Activated CD4-positive, alpha-beta memory T cell treated with anti-CD3 and anti-CD28 coated beads, Interleukin-2, amount 10 ng/mL, durations not matched to agents 7 days and 5 days (primary cell): ENCODE measurements around the gene STX1A. TPM values are rescaled to one million over a fixed set of nuclear protein-coding genes. Genes with fewer than 3 reads are reported as not detected.
"Not testable (repeated sequence)": the region's sequence is repeated elsewhere in the genome, so short reads cannot be mapped to it uniquely, and the experiment has no call there.

ENCODE experiments used
- CTCF ChIA-PET: fragments of 350-600 bp; sonication (Branson Sonifier 250); formaldehyde crosslinking; loops from one replicate; lab custom pipeline; 2021; ENCODE audit warnings: antibody characterized with exemption, inconsistent platforms; lab: Charles Lee
- POLR2A ChIA-PET: fragments of 350-600 bp; sonication (Branson Sonifier 250); formaldehyde crosslinking; loops from one replicate; lab custom pipeline; 2021; ENCODE audit warnings: antibody characterized with exemption; lab: Charles Lee
- DNase-seq: peaks from one replicate; pipeline ENCODE4 v3.0.0-alpha.2; 2020
- H3K27ac Mint-ChIP-seq: one replicate; pipeline ENCODE4 v1.8.0; 2021; ENCODE audit warnings: mild to moderate bottlenecking, mixed read lengths
- H3K27me3 Mint-ChIP-seq: one replicate; pipeline ENCODE4 v1.8.0; 2021; ENCODE audit warnings: mixed read lengths
- H3K36me3 Mint-ChIP-seq: one replicate; pipeline ENCODE4 v1.8.0; 2021; ENCODE audit warnings: low read depth, mixed read lengths
- H3K4me1 Mint-ChIP-seq: one replicate; pipeline ENCODE4 v1.8.0; 2021; ENCODE audit warnings: mixed read lengths
- H3K4me3 Mint-ChIP-seq: one replicate; pipeline ENCODE4 v1.8.0; 2021; ENCODE audit warnings: mild to moderate bottlenecking, mixed read lengths
- H3K9me3 Mint-ChIP-seq: one replicate; pipeline ENCODE4 v1.8.0; 2021; ENCODE audit warnings: mixed read lengths
- total RNA-seq, 2 experiments: library from RNA; stranded (reverse); gene quantifications; one replicate each; pipeline ENCODE4 v1.2.3, GENCODE V29; 2021

The STX1A gene
- total RNA-seq, 2 experiments from 2014 or later = 27.9 to 30.7 TPM

- ChIA-PET CTCF (interaction anchor here (0.6 to 2.3 kb wide), 5 partner anchors 9 to 349 kb away, joined by 3 to 10 read pairs (median 3); no protein-coding TSS in a partner anchor), POLR2A (interaction anchor here (0.6 to 2.2 kb wide), 4 partner anchors 10 to 258 kb away, joined by 3 to 11 read pairs (median 4); partner anchors contain the start of gene ABHD11)
- no peak overlapping the region for H3K27ac Mint-ChIP-seq
- no peaks in the 10 kb centered on the region for H3K9me3 Mint-ChIP-seq
- no peak for DNase-seq
- H3K36me3 Mint-ChIP-seq = peaks cover 13% of the 10 kb centered on the region
- peaks cover 9% of the 10 kb centered on the region for H3K27me3 Mint-ChIP-seq
- H3K4me3 Mint-ChIP-seq = no peak overlapping the region
- H3K4me1 Mint-ChIP-seq = peaks cover 45% of the 10 kb centered on the region
These were observed 3.1 kb downstream of the STX1A start for GRCh38 chr7:73716318-73716890.

GRCh38 chr7:73715648-73716317 lies 3.7 kb downstream of the STX1A start:
- Mint-ChIP-seq H3K9me3 (no peaks in the 10 kb centered on the region), H3K27me3 (peaks cover 7% of the 10 kb centered on the region), H3K36me3 (peaks cover 13% of the 10 kb centered on the region), H3K4me3 (no peak overlapping the region), H3K4me1 (peaks cover 45% of the 10 kb centered on the region), H3K27ac (no peak overlapping the region)
- ChIA-PET POLR2A (interaction anchor here (0.6 to 1.1 kb wide), 3 partner anchors 10 to 257 kb away, joined by 3 read pairs; no protein-coding TSS in a partner anchor), CTCF (interaction anchor here (0.8 to 1.2 kb wide), 3 partner anchors 10 to 109 kb away, joined by 3 to 5 read pairs (median 4); no protein-coding TSS in a partner anchor)
- peak; percentile 52 for DNase-seq

GRCh38 chr7:73713319-73713718 lies 6.2 kb downstream of the STX1A start:
- not testable (repeated sequence) for H3K27ac Mint-ChIP-seq, DNase-seq

GRCh38 chr7:73712773-73713172 lies 6.7 kb downstream of the STX1A start:
- ChIA-PET CTCF (interaction anchor here (2.3 kb wide), 1 partner anchor 106 kb away, joined by 7 read pairs; no protein-coding TSS in a partner anchor), POLR2A (interaction anchor here (2.4 kb wide), 1 partner anchor 15 kb away, joined by 7 read pairs; no protein-coding TSS in a partner anchor)
- peaks cover 2% of the 10 kb centered on the region for H3K27me3 Mint-ChIP-seq
- H3K36me3 Mint-ChIP-seq = peaks cover 13% of the 10 kb centered on the region
- H3K4me3 Mint-ChIP-seq = no peak overlapping the region
- no peak for DNase-seq
- peaks cover 34% of the 10 kb centered on the region for H3K4me1 Mint-ChIP-seq
- H3K27ac Mint-ChIP-seq = no peak overlapping the region
- no peaks in the 10 kb centered on the region for H3K9me3 Mint-ChIP-seq

More at GRCh38 chr7:73713319-73713718, 6.2 kb downstream of the STX1A start:
- H3K4me1 Mint-ChIP-seq = peaks cover 39% of the 10 kb centered on the region
- CTCF ChIA-PET = interaction anchor here (0.6 to 2.3 kb wide), 3 partner anchors 12 to 106 kb away, joined by 3 to 7 read pairs (median 3); no protein-coding TSS in a partner anchor
- H3K27me3 Mint-ChIP-seq, POLR2A ChIA-PET, H3K4me3 Mint-ChIP-seq, H3K9me3 Mint-ChIP-seq: not testable (repeated sequence)
- H3K36me3 Mint-ChIP-seq = peaks cover 13% of the 10 kb centered on the region

GRCh38 chr7:73708961-73709549 lies 10.4 kb downstream of the STX1A start:
- ChIA-PET CTCF (no interaction called here), POLR2A (no interaction called here)
- DNase-seq = no peak
- no peaks in the 10 kb centered on the region for H3K27me3 Mint-ChIP-seq
- peaks cover 5% of the 10 kb centered on the region for H3K36me3 Mint-ChIP-seq
- H3K4me1 Mint-ChIP-seq = peaks cover 24% of the 10 kb centered on the region
- no peaks in the 10 kb centered on the region for H3K9me3 Mint-ChIP-seq
- no peak overlapping the region for H3K27ac Mint-ChIP-seq
- no peak overlapping the region for H3K4me3 Mint-ChIP-seq

- Mint-ChIP-seq H3K9me3 (no peaks in the 10 kb centered on the region), H3K27me3 (no peaks in the 10 kb centered on the region), H3K36me3 (peaks cover 7% of the 10 kb centered on the region), H3K4me3 (no peak overlapping the region), H3K4me1 (peaks cover 12% of the 10 kb centered on the region), H3K27ac (no peak overlapping the region)
- ChIA-PET CTCF (interaction anchor here (1.1 kb wide), 1 partner anchor 78 kb away, joined by 3 read pairs; no protein-coding TSS in a partner anchor), POLR2A (interaction anchor here (1.2 to 2.4 kb wide), 2 partner anchors 9 to 10 kb away, joined by 3 to 7 read pairs; no protein-coding TSS in a partner anchor)
- DNase-seq = no peak
These were observed 12.3 kb downstream of the STX1A start for GRCh38 chr7:73707045-73707631.

- POLR2A ChIA-PET = interaction anchor here (1.1 to 2.4 kb wide), 4 partner anchors 9 to 23 kb away, joined by 3 to 7 read pairs (median 3); partner anchors contain the start of genes BUD23 and DNAJC30
- Mint-ChIP-seq H3K9me3 (no peaks in the 10 kb centered on the region), H3K27me3 (no peaks in the 10 kb centered on the region), H3K4me1 (peaks cover 12% of the 10 kb centered on the region), H3K36me3 (peaks cover 15% of the 10 kb centered on the region), H3K4me3 (no peak overlapping the region), H3K27ac (no peak overlapping the region)
- CTCF ChIA-PET = interaction anchor here (0.8 to 1.1 kb wide), 2 partner anchors 77 to 99 kb away, joined by 3 read pairs; no protein-coding TSS in a partner anchor
- DNase-seq = no peak
These were observed 13.1 kb downstream of the STX1A start for GRCh38 chr7:73706126-73707044.

GRCh38 chr7:73705551-73705920 lies 13.9 kb downstream of the STX1A start:
- no peak overlapping the region for H3K27ac Mint-ChIP-seq
- H3K36me3 Mint-ChIP-seq = peaks cover 15% of the 10 kb centered on the region
- no peak overlapping the region for H3K4me3 Mint-ChIP-seq
- CTCF ChIA-PET = interaction anchor here (0.8 to 1.2 kb wide), 2 partner anchors 29 to 98 kb away, joined by 3 read pairs; no protein-coding TSS in a partner anchor
- POLR2A ChIA-PET = interaction anchor here (1.0 to 2.4 kb wide), 5 partner anchors 9 to 22 kb away, joined by 3 to 7 read pairs (median 3); partner anchors contain the start of genes BUD23 and DNAJC30
- DNase-seq = no peak
- no peaks in the 10 kb centered on the region for H3K9me3 Mint-ChIP-seq
- peaks cover 12% of the 10 kb centered on the region for H3K4me1 Mint-ChIP-seq
- no peaks in the 10 kb centered on the region for H3K27me3 Mint-ChIP-seq

GRCh38 chr7:73704640-73705550 lies 14.6 kb downstream of the STX1A start:
- Mint-ChIP-seq H3K4me1 (peaks cover 12% of the 10 kb centered on the region), H3K4me3 (no peak overlapping the region), H3K9me3 (no peaks in the 10 kb centered on the region), H3K27me3 (no peaks in the 10 kb centered on the region), H3K27ac (no peak overlapping the region), H3K36me3 (peaks cover 15% of the 10 kb centered on the region)
- POLR2A ChIA-PET = interaction anchor here (1.0 to 2.4 kb wide), 5 partner anchors 8 to 21 kb away, joined by 3 to 7 read pairs (median 3); partner anchors contain the start of genes BUD23 and DNAJC30
- CTCF ChIA-PET = interaction anchor here (1.2 kb wide), 1 partner anchor 29 kb away, joined by 3 read pairs; no protein-coding TSS in a partner anchor
- no peak for DNase-seq

GRCh38 chr7:73703757-73704639 lies 15.5 kb downstream of the STX1A start:
- peaks cover 12% of the 10 kb centered on the region for H3K4me1 Mint-ChIP-seq
- no peak overlapping the region for H3K4me3 Mint-ChIP-seq
- POLR2A ChIA-PET = interaction anchor here (1.1 kb wide), 1 partner anchor 21 kb away, joined by 3 read pairs; the partner anchor contains the start of genes BUD23 and DNAJC30
- no peaks in the 10 kb centered on the region for H3K27me3 Mint-ChIP-seq
- no peak for DNase-seq
- CTCF ChIA-PET = no interaction called here
- no peak overlapping the region for H3K27ac Mint-ChIP-seq
- H3K36me3 Mint-ChIP-seq = peaks cover 19% of the 10 kb centered on the region
- no peaks in the 10 kb centered on the region for H3K9me3 Mint-ChIP-seq
